Stimulated activated CD4-positive, alpha-beta T cell treated with anti-CD3 and anti-CD28 coated beads, Interleukin-4, amount 100 ng/mL, for 24 hours (primary cell): ENCODE data around the gene PHRF1.

Experiments
- DNase-seq: peaks from one replicate; pipeline ENCODE4 v3.0.0-alpha.2; 2020

Gene PHRF1

DNA sequence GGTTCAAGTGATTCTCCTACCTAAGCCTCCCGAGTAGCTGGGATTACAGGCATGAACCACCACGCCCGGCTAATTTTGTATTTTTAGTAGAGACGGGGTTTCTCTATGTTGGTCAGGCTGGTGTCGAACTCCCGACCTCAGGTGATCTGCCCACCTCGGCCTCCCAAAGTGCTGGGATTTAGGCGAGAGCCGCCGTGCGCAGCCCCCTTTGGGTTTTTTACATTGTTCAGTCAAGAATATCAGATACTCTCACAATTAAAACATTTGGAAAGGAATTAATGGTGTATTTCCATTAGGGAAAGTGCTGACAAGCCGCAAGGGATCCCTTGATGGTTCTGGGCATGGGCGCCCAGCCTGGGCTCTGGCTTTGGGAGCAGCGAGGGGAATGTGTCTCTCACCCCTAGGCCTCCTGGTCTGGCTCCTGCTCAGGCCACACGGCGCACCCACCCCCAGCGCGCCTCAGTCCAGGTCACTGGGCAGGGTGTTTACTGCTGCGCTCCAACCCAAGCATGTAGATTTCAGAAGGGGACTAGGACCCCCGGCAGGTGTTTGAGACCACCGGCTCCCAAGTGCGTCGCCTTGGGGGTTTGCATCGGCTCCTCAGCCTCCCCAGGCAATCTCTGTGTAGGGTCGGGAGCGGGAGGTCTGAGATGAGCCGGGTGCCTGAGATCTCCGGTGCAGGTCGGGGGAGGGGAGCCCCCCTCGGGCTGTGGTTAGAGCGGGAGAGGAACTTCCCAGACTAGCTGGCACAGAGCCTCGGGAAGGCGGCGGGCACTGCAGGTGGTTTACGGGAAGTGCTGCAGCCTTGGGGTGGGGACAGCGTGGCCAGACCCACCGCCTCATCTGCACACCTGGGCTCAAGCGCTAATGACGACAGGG, 40.3 kb downstream of the PHRF1 start:
- DNase-seq, result no peak

DNA sequence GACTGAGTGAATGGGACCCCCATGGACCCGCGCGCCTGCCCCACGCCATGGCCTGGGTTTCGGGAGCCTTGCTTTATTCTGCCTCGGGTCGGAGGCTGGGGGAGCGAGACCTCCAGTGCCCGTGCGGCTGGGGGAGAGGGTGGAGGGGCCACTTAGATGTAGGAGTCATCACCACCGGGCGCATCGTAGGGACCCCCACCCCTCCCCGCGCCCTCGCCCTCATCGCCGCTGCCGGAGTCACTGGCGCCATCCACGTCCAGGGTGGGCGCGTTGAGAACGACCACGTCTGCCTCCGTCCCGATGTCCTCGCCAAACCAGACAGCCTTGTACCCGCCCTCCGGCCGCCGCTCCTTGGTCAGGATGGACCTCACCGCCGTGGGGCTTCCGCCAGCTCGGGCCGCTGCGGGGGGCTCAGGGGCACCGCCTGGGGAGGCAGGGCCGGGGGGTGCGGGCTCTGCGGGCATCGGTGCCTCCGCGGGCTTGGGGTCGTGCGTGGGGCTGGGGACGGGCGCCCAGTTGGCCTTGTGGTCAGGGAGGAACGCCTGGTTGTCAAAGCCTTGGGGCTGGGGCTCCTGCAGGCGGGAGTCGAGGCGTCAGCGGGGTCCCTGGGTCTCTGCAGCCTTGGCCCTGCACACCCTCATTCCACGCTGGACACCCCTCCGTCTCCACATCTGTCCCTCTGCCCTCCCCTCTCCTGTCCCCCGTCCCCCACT, 41.1 kb downstream of the PHRF1 start:
- DNase-seq, result no peak

DNA sequence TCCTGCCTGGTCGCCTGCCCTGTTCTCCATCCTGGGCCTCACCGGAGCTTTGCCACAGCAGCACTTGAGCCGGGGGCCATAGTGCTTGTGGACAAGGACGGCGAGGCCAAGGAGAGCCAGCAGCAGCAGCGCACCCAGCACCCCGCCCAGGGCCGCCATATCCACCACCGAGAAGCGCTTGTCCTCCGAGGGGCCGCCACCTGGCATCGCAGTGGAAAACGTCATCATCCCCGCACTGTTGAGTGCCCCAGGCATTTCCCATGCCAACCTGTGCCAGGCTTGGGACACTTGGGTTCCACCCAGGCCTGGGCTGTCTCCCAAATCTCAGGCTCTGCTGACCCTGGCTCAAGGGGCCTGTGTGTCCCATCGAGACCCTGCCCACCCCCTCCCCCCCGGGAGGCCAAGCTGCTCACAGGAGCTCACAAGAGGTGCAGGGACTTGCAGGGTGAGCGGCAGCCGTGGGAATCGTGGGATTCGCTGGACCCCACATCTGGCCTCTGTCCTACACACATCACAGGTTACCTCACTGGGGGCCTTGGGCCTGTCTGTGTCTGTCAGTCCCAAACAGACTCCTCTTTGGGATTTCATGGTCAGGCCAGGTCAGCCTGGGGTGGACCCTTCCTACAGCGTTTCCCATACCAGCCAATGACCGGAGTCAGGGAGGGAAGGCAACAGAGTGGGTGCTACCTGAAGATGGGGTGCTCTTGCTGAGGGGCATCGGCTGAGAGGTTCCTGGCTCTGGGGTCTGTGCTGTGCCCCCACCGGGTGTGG, 41.8 kb downstream of the PHRF1 start:
- DNase-seq, result no peak

DNA sequence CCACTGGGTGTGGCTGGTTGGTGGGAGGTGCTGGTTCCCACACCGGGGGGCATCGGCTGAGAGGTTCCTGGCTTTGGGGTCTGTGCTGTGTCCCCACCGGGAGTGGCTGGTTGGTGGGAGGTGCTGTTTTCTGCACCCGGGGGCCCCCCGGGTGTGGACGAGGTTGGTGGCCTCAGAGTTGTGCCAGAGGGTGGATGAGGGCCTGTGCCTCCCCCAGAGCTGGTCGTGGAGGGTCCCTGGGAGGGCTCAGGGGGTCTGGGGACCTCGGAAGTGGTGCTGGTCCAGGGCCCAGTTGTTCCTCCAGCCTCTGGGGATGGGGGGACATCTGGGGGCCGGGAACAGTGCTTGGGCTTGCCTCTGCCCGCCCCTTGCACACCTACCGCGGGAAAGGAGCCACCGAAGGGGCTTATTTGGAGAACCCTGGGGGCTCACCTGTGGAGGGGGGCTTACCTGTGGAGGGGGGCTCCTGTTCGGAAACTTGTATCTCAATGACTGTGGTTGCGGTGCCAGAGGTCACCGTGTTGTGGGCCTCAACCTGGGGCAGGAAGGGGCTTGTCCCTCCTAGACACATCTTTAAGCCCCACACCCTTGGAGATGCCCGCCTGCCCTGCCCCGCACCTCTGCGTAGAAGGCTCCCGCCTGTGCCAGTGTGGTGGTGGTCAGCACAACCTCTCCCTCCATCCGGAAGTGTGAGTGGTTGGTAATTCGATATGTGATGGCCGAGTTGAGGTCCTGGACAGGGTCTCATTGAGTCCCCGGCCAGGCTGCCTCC, 42.8 kb downstream of the PHRF1 start:
- no peak for DNase-seq

DNA sequence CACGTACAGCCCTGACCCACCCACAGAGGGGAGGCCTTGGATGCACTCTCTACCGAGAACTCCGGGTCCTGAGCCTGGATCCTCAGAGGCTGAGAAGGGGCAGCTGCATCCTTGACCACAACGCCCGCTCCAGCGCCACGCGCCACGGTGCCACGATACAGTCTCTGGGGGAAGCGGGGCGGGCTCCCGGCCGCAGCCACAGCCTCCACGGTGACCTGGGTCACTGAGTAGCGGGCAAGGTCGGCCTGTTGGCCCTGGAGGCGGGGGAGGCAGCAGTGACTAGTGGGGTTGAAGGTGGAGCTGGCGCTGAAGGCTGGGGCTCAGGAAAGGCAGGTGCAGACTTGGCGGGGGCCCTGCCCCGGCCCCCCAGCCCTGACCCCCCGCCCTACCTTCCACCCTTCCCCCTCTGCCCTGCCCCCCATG, 43.4 kb downstream of the PHRF1 start:
- DNase-seq, result no peak

DNA sequence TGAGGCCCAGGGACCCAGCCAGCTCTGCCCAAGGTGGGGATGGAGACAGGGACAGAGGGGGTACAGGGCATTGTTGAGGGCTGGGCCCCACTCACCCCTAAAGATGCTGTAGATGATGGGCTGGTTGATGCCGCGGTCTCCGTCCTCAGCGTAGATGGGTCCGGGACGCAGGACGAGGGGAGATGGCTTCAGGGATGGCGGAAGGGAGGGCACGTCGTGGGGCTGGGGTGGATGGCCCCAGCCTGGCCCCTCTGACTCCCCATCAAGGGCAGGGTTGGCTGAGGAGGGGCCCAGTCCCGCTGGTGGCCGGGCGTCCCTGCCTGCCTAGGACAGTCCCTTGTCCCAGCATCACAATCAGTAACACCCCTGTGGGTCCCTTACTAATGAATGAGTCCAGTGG, 43.9 kb downstream of the PHRF1 start:
- DNase-seq, result no peak

DNA sequence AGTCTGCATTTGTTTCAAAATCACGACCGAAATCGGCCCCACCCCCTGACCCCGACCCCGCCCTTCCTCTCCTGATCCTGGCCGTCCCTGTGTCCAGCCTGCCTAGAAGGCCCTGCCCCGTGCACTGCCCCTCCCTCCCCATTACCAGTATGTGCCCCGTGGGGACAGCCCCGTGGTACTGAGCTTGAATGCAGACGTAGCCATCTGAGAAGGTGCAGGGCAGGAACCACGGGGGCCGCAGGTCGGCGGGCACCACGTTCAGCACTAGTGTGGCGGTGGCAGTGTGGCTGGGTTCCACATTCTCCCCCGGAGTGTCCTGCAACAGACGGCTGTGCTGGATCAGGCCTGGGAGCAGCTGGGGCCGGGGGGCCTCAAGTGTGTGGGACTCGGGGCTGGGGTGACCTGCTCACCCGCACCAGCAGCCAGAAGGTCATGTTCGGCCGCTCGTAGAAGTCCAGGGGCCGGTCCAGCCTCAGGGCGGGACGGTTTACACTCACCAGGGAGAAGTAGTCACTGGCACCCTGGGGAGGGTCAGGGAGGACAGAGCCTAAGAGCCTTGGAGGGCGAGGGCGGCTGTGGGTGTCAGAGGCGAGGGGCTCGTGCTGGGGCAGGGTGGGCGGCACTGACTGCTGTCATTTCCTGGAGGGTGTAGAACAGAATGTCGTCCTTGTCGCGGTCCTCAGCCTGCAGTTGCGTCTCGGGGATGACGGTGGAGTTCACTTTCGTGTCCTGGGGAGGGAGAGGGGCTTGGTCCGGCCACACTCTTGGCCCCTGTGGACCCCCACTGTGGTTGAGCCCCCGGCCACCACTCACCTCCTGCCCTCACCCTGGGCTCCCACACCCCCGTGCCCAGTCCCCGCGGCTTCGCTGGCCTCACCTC, 44.9 kb downstream of the PHRF1 start:
- DNase-seq, result no peak

DNA sequence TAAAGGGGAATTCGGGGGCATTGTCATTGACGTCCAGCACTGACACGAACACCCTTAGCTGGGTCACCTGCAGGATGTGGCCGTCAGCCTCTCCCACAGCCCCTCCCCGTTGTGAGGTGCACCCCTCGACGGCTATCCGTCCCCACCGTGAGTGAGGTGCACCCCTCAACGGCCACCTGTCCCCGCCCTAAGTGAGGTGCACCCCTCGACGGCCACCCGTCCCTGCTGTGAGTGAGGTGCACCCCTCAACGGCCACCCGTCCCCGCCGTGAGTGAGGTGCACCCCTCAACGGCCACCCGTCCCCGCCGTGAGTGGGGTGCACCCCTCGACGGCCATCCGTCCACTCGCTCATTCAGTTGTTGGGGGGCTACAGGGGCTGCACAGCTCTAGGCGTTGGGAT, 45.6 kb downstream of the PHRF1 start:
- no peak for DNase-seq

DNA sequence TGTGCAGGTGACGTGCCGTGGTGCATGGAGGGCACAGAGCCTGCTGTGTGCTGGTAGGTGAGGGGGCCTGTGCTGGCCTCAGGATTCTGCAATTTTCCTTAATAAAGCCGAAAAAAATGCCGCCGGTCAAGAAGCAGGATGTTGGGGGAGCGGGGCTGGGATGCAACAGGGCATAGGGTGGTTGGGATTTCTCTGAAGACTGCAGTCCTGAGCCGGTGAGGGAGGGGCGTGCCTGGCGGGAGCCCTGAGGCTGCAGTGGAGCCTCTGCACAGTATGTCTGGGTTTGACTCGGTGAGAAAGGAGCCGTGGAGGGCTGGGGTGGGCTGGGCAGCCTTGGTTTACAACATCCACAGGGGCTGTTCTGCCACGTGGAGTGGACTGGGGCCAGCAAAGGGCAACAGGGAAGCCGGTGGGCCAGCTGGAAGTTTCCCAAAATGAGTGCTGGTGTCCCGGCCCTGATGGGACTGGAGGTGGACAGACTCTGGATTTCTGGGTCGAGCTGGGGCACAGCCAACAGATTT, 47.1 kb downstream of the PHRF1 start:
- no peak for DNase-seq

DNA sequence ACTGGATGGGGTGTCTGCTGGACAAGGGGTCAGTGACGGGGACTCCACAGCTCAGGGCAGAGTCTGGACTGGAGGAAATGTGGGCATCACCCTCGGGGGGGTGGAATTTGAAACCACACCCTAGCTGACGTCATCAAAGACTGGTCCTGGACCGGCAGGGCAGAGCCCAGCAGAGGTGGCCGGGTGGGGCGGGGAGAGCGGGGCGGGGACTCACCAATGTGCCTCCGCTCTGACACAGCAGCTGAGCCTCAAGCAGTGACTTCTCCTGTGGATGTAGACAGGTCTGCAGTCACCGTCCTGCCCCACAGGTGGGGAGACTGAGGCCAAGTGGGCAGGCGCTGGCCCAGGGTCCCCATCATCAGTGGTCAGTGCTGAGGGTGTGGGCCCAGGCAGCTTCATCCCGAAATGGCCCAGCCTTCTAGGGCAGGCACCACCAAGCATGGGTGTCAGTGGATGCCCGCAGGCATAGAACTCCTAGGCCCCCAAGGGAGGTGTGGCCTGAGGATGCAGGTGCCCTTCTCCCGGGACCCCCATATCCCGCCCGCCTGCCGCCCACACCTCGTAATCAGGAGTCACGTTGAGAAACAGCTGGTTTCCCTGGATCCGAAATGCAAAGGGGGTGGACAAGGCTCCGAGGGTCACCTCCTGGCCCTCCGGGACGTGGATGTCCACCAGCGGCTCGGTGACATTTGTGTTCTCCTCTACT, 47.9 kb downstream of the PHRF1 start:
- no peak for DNase-seq

DNA sequence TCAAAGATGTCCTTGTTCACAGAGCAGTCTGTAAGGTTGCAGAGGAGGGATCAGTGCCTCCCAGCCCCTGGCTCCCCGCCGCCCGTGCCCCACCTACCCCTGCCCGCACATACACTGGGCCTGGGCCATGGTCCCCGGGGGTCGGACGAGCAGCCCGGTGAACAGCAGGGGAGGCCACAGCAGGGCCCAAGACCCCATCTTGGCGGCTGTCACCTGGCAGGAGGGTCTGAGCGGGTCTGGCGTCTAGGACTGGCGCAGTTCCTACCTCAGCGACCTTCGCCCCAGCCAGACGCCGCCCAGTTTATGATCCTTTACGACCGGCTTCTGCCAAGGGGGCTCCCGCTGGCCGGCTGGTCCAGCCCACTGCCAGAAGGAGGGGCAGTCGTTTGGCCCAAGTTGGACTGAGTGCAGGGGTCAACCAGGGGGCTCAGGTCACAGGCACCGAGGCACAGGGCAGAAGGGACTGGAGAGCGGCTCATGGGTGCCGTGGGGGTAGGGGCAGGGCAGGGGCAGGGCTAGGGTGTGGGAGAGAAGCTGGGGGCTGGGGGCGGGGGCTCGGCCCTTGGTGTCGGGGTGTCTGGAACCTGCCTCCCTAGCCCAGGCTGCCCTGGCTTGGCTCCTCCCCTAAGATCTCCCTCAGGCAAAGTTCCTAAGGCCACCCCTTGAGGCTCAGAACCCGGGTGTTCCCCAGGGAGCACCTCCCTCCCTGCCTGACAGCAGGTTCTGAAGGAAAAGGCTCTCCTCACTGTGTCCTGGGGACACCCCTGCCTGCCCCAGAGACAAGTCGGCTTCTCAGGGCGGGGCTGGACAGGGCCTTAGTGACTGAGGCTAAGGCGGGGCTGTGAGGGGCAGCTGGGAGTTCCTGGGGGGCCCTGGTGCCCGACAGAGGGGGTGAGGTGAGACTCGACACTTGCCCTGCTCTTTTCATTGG, 48.7 kb downstream of the PHRF1 start, which contains the start of gene CDHR5:
Gene CDHR5 (minus strand): TSS at position 251 of the 931 bp plus-strand sequence. CDS start 53 bp downstream, at position 198.
- DNase-seq, result no peak

DNA sequence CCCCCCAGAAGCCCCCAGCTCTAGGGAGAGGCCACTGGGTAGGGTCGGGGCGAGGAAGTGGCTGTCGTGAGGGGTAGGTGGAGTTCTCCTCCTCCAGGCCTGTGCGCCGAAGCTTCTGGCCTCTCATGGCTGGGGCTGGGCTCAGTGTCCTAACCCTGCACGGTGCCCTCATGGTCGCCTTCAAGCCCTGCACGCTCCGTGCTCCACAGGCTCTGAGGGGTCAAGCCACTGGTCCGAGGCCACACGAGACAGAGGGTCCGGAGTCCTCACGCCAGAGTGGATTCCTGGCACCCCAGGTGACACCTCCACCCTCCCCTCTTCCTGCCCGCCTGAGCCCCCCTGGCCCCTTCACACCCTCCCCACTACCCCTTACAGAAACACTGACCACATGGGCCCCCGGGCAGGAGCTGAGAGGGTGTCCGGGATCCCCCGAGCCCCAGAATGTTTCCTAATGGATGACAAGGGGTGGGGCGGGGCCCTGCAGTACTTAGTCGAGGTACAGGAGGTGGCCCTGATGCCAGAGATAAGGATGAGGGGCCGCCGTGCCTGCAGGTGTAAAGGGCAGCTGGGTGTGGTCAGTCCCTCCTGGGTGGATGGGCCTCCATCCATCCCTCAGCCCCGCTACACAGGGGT, 49.5 kb downstream of the PHRF1 start:
- DNase-seq, result no peak

DNA sequence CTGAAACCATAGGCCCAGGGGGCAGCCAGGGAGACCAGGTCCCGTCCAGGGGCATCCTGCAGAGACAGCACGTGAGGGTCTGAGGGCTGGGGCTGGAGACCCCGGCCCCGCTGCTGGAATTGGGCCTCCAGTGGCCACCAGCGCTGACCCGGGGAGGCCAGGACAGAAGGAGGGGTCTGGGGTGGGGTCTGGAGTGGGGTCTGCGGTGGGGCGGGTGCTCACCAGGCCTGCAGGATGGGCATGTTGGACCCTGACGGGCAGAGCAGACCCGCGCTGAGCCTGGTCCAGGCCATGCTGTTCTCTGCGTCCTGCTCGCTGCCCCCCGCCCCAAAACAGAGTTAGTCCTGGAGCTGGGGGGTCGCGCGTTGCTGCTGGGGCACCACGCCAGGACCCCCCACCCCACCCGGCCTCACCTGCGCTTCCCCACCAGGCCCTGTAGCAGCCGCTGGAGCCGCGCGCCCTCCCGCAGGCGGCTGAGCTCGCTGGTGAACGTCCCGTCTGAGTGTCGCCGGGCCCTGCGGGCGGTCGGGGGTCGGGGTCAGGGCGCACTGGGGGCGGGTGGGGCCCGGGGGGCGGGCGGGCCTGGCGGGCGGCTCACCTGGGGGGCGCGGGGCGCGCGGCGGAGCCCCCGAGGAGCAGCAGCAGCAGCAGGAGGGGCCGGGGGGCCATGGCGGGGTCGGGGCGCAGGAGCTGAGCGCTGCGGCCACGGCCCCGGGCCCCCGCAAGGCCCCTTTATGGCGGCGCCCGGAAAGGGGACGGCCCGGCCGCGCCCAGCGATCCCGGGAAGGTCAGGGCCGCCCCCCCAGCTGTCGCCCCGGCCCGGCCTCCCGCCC, 50.4 kb downstream of the PHRF1 start, which contains the start of gene SCT:
Gene SCT (minus strand): TSS at position 707 of the 833 bp plus-strand sequence. CDS start 38 bp downstream, at position 669.
- no peak for DNase-seq

DNA sequence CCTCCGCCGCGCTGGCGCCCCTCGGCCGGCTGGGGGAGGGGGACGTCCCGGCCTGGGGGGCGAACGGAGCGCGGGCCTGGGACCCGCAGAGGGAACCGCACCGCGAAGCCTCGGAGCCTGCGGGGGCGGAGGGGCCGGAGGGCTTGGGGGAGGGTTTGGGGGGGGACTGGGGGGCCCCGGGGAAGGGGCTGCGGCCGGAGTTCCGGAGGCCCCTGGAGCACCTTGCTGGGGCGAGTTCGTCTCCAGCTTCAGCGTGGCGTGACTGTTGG, 51.0 kb downstream of the PHRF1 start:
- DNase-seq, result no peak

DNA sequence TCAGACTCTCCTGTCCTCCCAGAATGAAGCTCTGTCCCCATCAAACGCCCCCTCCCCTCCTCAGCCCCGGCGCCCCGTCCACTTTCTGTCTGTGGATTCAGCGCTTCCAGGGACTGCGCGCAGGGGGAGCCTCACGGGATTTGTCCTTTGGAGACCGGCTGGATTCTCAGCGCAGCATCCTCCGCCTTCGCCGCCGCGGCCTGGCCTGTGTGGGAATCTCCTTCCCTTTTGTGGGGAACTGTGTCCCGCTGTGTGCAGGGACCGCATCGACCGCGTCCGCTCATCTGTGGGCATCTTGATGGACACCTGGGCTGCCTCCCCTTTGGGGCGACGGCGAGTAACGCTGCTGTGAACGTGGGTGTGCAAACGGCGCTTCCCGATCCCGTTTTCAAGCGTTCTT, 51.8 kb downstream of the PHRF1 start:
- DNase-seq, result no peak

DNA sequence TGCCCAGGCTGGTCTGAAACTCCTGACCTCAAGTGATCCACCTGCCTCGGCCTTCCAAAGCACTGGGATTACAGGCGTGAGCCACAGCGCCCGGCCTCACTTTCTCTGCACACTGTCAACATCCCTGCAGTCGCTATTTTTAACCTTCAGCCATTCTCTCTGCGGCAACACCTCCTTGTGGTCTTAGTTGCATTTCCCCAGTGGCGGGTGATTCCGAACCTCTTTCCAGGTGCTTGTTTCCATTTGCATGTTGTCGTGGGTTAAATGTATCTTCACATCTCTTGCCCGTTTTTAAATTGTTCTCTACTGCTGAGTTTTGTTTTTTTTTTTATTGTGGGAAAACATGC, 52.9 kb downstream of the PHRF1 start:
- DNase-seq, result peak; percentile 9

DNA sequence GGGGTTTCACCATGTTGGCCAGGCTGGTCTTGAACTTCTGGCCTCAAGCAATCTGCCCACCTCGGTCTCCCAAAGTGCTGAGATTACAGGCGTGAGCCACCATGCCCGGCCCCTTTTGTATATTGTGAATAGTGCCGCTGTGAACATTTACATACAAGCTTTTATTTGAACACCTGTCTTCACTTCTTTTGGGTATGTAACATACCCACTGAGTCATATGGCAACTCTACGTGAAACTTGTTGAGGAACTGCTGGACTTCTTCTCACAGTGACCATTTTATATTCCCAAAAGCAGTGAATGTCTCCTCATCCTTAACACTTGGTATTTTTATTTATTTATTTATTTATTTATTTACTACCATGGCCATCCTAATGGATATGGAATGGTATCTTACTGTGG, 54.6 kb downstream of the PHRF1 start:
- no peak for DNase-seq

DNA sequence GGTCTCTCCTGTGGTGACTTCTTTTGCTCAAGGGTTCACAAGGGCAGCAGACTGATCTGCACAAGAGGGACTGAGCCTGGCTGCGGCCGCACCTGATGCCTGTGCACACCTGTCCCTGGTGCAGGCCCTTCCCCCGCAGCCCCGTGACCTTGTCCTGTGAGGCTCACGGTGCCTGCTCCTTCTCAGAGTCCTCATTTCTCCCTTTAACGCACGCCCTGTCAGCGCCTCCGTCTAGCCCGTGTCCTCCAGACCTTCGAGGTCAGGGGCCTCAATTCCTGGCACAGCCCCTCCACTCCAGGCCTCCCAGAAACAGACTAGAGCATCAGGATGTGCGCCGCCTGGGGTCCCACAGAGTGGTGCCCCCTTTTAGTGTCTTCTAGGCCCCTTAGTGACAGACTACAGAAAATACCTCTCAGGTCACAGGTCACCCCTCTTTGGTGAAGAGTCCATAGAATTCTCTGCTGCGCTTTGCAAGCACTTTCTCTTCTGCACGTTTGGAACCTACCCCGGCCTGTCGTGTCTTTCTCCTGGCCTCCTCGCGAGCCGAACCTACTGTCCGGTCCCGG, 59.8 kb downstream of the PHRF1 start:
- no peak for DNase-seq
